Mesothelial cell of epicardium (in vitro differentiated cells): Measurements from ENCODE around the gene TAAR2. TPM values are rescaled to one million over a fixed set of nuclear protein-coding genes. Genes with fewer than 3 reads are reported as not detected.

Source experiments
- DNase-seq, 2 experiments: peaks; one replicate each; pipeline ENCODE4 v3.0.0; 2021; ENCODE audit warnings: low spot score in 2 of 2; ENCODE audit not compliant: unreplicated experiment in 2 of 2
- H3K27ac Mint-ChIP-seq: 2 replicates; pipeline ENCODE4 v1.8.0; 2021; ENCODE audit warnings: mixed read lengths
- H3K27me3 Mint-ChIP-seq: 2 replicates; pipeline ENCODE4 v1.8.0; 2021; ENCODE audit warnings: low read depth, mixed read lengths
- H3K36me3 Mint-ChIP-seq: 2 replicates; pipeline ENCODE4 v1.8.0; 2021; ENCODE audit warnings: mixed read lengths
- H3K4me1 Mint-ChIP-seq: 2 replicates; pipeline ENCODE4 v1.8.0; 2021; ENCODE audit warnings: mixed read lengths
- H3K4me3 Mint-ChIP-seq: 2 replicates; pipeline ENCODE4 v1.8.0; 2021; ENCODE audit warnings: mild to moderate bottlenecking, moderate library complexity, mixed read lengths
- H3K9me3 Mint-ChIP-seq: 2 replicates; pipeline ENCODE4 v1.8.0; 2021; ENCODE audit warnings: mixed read lengths
- total RNA-seq: library from RNA; stranded (reverse); gene quantifications from 3 replicates; pipeline ENCODE4 v1.2.1, GENCODE V29; 2021
- TF ChIP-seq, protein P1 (sequence below): fragments of 200-600 bp; sonication (generic); IDR thresholded peaks from one replicate; pipeline ENCODE4 v1.5.0; 2021; ENCODE audit warnings: antibody characterized with exemption; ENCODE audit not compliant: unreplicated experiment

Gene TAAR2
- total RNA-seq, 1 donor from 2014 or later, result not detected

DNA sequence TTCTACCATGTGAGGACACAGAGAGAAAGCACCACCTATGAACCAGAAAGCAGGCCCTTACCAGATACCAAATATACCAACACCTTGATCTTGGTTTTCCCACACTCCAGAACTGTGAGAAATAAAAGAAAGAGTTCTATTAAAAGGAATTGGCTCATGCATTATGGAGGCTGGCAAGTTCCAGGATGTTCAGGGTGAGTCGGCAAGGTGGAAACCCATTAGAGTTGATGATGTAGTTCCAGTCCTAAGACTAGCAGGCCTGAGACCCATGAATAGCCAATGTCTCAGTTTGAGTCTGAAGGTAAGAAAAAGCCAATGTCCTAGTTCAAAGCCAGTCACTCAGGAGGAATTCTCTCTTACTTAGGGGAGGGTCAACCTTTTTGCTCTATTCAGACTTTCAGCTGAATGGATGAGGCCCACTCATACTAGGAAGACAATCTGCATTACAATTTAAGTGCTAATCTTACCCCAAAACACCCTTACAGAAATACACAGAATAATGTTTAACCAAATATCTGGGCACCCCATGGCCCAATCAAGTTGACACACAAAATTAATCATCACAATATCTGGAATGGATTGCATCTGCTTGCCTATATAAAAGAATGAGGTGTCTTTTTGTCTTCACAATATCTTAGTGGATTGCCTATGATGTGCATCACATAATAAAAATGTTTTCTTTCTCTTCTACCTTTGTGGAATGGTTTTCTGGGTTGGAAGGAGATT is 40.4 kb upstream of the TAAR2 start:
- no peaks in the 10 kb centered on the region for H3K27me3 Mint-ChIP-seq

DNA sequence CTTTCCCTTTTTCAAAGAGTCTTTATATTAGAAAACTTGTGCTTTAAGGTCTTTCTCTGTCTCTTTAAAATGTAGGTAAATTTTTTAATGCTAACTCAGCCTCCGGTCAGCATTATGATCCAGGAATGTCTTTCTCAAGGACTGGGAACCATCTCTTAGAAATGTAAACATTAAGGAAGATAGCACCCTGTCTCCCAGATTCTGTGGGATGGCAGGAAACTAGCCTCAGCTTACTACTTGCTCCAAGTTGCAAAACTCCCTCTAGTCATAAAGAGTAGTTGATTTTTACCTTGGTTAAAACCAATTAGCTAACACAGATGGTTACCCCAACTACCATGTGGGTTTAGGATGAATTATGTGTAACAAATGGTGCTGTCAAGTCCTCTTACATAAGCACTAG is 39.6 kb upstream of the TAAR2 start:
- no peak overlapping the region for H3K27ac Mint-ChIP-seq
- no peak overlapping the region for H3K4me3 Mint-ChIP-seq
- peaks cover 2% of the 10 kb centered on the region for H3K36me3 Mint-ChIP-seq
- peaks cover 14% of the 10 kb centered on the region for H3K9me3 Mint-ChIP-seq
- no peaks in the 10 kb centered on the region for H3K27me3 Mint-ChIP-seq
- TF ChIP-seq, protein P1, sequence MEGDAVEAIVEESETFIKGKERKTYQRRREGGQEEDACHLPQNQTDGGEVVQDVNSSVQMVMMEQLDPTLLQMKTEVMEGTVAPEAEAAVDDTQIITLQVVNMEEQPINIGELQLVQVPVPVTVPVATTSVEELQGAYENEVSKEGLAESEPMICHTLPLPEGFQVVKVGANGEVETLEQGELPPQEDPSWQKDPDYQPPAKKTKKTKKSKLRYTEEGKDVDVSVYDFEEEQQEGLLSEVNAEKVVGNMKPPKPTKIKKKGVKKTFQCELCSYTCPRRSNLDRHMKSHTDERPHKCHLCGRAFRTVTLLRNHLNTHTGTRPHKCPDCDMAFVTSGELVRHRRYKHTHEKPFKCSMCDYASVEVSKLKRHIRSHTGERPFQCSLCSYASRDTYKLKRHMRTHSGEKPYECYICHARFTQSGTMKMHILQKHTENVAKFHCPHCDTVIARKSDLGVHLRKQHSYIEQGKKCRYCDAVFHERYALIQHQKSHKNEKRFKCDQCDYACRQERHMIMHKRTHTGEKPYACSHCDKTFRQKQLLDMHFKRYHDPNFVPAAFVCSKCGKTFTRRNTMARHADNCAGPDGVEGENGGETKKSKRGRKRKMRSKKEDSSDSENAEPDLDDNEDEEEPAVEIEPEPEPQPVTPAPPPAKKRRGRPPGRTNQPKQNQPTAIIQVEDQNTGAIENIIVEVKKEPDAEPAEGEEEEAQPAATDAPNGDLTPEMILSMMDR, result no peak
- no peak for DNase-seq
- H3K4me1 Mint-ChIP-seq, result peaks cover 5% of the 10 kb centered on the region

More for the DNA sequence above, 40.4 kb upstream of the TAAR2 start:
- peaks cover 5% of the 10 kb centered on the region for H3K4me1 Mint-ChIP-seq
- no peak overlapping the region for H3K27ac Mint-ChIP-seq
- DNase-seq, result no peak
- TF ChIP-seq, protein P1, result no peak
- H3K36me3 Mint-ChIP-seq, result peaks cover 2% of the 10 kb centered on the region
- H3K4me3 Mint-ChIP-seq, result no peak overlapping the region
- H3K9me3 Mint-ChIP-seq, result peaks cover 14% of the 10 kb centered on the region

DNA sequence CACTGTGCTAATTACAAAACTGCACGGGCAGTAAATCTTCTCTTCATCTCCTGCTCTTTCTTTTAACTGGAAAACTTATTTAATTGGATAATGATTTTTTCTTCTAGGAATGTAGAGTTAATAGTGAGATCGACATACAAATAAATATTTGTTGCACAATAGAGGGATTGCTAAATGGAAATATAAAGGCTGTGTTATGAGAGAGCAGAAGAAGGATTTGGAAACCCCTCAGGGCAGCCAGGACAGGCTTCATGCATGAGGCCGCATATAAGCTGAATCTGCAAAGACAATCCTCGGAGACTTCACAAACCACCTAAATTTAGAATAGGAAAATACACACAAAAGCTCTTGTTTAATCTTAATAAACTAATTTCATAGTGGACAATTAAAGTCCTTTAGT is 37.8 kb upstream of the TAAR2 start:
- no peak overlapping the region for H3K4me3 Mint-ChIP-seq
- H3K4me1 Mint-ChIP-seq, result peaks cover 5% of the 10 kb centered on the region
- H3K36me3 Mint-ChIP-seq, result peaks cover 2% of the 10 kb centered on the region
- H3K27me3 Mint-ChIP-seq, result no peaks in the 10 kb centered on the region
- peaks cover 14% of the 10 kb centered on the region for H3K9me3 Mint-ChIP-seq
- TF ChIP-seq, protein P1, result no peak
- DNase-seq, result no peak
- H3K27ac Mint-ChIP-seq, result no peak overlapping the region

DNA sequence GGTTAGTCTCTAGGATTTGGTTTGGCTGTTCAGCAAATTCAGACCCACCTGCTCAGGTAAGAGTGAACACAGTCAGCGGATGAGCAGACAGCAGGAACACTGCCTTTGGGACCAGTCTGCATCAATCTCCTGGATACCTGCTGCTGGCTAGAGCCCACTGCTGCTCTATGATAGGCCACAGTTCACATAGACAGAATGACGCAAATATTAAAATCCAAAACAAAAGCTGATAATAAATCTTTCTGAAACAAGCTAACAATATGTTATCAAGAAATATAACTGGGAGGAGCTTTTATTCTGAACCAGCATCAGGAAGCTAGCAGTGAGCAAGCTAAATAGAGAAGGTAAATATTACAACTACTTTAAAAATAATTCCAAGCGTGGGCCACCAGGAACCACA is 35.0 kb upstream of the TAAR2 start, which contains the start of gene TAAR1:
TAAR1 (minus strand) TSS at position 101 of the 400 bp plus-strand sequence. CDS start 13,179 bp downstream, outside the sequence.
- Mint-ChIP-seq H3K4me3 (no peak within 1 kb of the TSS), H3K9me3 (peaks cover 7% of the 10 kb centered on the region), H3K27ac (no peak within 1 kb of the TSS), H3K4me1 (no peaks in the 10 kb centered on the region), H3K27me3 (no peaks in the 10 kb centered on the region), H3K36me3 (no peaks in the 10 kb centered on the region)
- DNase-seq, result no peak
- TF ChIP-seq, protein P1, result no peak

DNA sequence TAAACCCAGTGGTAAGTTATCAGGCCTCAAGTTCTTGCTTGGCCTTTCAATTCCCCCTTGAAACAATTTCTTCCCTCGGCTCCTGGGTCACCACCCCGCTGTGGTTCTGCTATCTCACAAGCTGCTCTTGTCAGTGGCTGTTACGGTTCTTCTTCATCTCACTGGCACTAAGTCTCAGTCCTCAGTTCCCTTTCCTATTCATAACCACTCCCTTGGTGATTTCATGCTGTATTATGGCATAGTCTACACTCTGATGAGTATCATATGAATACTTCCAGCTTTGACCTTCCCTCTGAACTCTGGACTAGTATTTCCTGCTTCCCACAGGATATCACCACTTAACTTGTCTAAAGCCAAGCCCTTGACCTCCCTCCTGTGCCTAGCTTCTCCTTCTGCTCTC is 27.0 kb upstream of the TAAR2 start:
- no peaks in the 10 kb centered on the region for H3K36me3 Mint-ChIP-seq
- H3K4me3 Mint-ChIP-seq, result no peak overlapping the region
- H3K4me1 Mint-ChIP-seq, result no peaks in the 10 kb centered on the region
- TF ChIP-seq, protein P1, result no peak
- no peak overlapping the region for H3K27ac Mint-ChIP-seq
- no peaks in the 10 kb centered on the region for H3K9me3 Mint-ChIP-seq
- no peak for DNase-seq
- H3K27me3 Mint-ChIP-seq, result no peaks in the 10 kb centered on the region
